H9 (cell line): Measurements from ENCODE around the gene GTPBP4. TPM values are rescaled to one million over a fixed set of nuclear protein-coding genes. Genes with fewer than 3 reads are reported as not detected.

ENCODE experiments used
- DNase-seq: peaks from one replicate; pipeline ENCODE4 v3.0.0-alpha.2; 2017
- H2AFZ ChIP-seq: one replicate; pipeline ENCODE4 v1.6.1; 2013; ENCODE audit warnings: mild to moderate bottlenecking, low read length, control low read depth, moderate library complexity
- H2AK5ac ChIP-seq: 2 replicates; pipeline ENCODE4 v1.6.1; 2013; ENCODE audit warnings: low read length, control low read depth, mixed read lengths; ENCODE audit not compliant: insufficient read length
- H2BK120ac ChIP-seq: one replicate; pipeline ENCODE4 v1.6.1; 2013; ENCODE audit warnings: low read depth, mild to moderate bottlenecking, low read length, control low read depth, inconsistent platforms; ENCODE audit not compliant: poor library complexity, severe bottlenecking
- H2BK12ac ChIP-seq: 2 replicates; pipeline ENCODE4 v1.6.1; 2013; ENCODE audit warnings: low read length, control low read depth, mixed read lengths, low read depth; ENCODE audit not compliant: insufficient read length
- H2BK15ac ChIP-seq: 2 replicates; pipeline ENCODE4 v1.6.1; 2013; ENCODE audit warnings: low read depth, low read length, control low read depth
- H2BK20ac ChIP-seq: one replicate; pipeline ENCODE4 v1.6.1; 2013; ENCODE audit warnings: low read depth, mild to moderate bottlenecking, low read length, control low read depth, inconsistent platforms; ENCODE audit not compliant: poor library complexity, severe bottlenecking
- H2BK5ac ChIP-seq: 2 replicates; pipeline ENCODE4 v1.6.1; 2013; ENCODE audit warnings: low read length, control low read depth, mixed read lengths; ENCODE audit not compliant: insufficient read length
- H3K14ac ChIP-seq: 2 replicates; pipeline ENCODE4 v1.6.1; 2013; ENCODE audit warnings: low read length, control low read depth; ENCODE audit not compliant: insufficient read depth
- H3K18ac ChIP-seq: 2 replicates; pipeline ENCODE4 v1.6.1; 2013; ENCODE audit warnings: low read depth, mild to moderate bottlenecking, mixed read lengths, low read length, control low read depth; ENCODE audit not compliant: insufficient read length
- H3K23ac ChIP-seq: 2 replicates; pipeline ENCODE4 v1.6.1; 2013; ENCODE audit warnings: low read length, control low read depth, mixed read lengths, low read depth; ENCODE audit not compliant: insufficient read length
- H3K23me2 ChIP-seq: 2 replicates; pipeline ENCODE4 v1.6.1; 2013; ENCODE audit warnings: low read depth, mild to moderate bottlenecking, mixed read lengths, low read length, control low read depth; ENCODE audit not compliant: insufficient read length, poor library complexity, severe bottlenecking
- H3K27ac ChIP-seq: 2 replicates; pipeline ENCODE4 v1.5.1; 2013; ENCODE audit warnings: low read length, control low read depth, mixed read lengths, low read depth; ENCODE audit not compliant: insufficient read length
- H3K27me3 ChIP-seq: 2 replicates; pipeline ENCODE4 v1.6.1; 2013; ENCODE audit warnings: low read length, control low read depth, inconsistent platforms; ENCODE audit not compliant: insufficient read depth
- H3K4ac ChIP-seq: 2 replicates; pipeline ENCODE4 v1.6.1; 2013; ENCODE audit warnings: low read depth, mild to moderate bottlenecking, control low read depth, inconsistent platforms, low read length, moderate library complexity
- H3K4me1 ChIP-seq: 2 replicates; pipeline ENCODE4 v1.6.1; 2013; ENCODE audit warnings: low read length, control low read depth, inconsistent platforms; ENCODE audit not compliant: insufficient read depth
- H3K4me2 ChIP-seq: 2 replicates; pipeline ENCODE4 v1.6.1; 2013; ENCODE audit warnings: low read length, control low read depth, mixed read lengths; ENCODE audit not compliant: insufficient read length, insufficient read depth
- H3K56ac ChIP-seq: 2 replicates; pipeline ENCODE4 v1.6.1; 2013; ENCODE audit warnings: low read depth, mild to moderate bottlenecking, mixed read lengths, low read length, control low read depth; ENCODE audit not compliant: insufficient read length
- H3K79me1 ChIP-seq: 2 replicates; pipeline ENCODE4 v1.6.1; 2013; ENCODE audit warnings: low read depth, mild to moderate bottlenecking, moderate library complexity, low read length, control low read depth, inconsistent platforms; ENCODE audit not compliant: insufficient read depth, poor library complexity, severe bottlenecking
- H3K79me2 ChIP-seq: 2 replicates; pipeline ENCODE4 v1.6.1; 2013; ENCODE audit warnings: low read length, control low read depth, inconsistent platforms; ENCODE audit not compliant: insufficient read depth
- H3K9ac ChIP-seq: 2 replicates; pipeline ENCODE4 v1.6.1; 2013; ENCODE audit warnings: low read length, control low read depth, mixed read lengths; ENCODE audit not compliant: insufficient read length; ENCODE audit errors: extremely low read depth
- H3K9me3 ChIP-seq: one replicate; pipeline ENCODE4 v1.6.1; 2013; ENCODE audit warnings: low read depth, low read length, inconsistent platforms; ENCODE audit not compliant: control insufficient read depth
- H3T11ph ChIP-seq: one replicate; pipeline ENCODE4 v1.6.1; 2013; ENCODE audit warnings: mild to moderate bottlenecking, low read length, control low read depth, inconsistent platforms
- H4K20me1 ChIP-seq: one replicate; pipeline ENCODE4 v1.6.1; 2013; ENCODE audit not compliant: control insufficient read depth, insufficient read length, insufficient read depth
- H4K5ac ChIP-seq: 2 replicates; pipeline ENCODE4 v1.6.1; 2013; ENCODE audit warnings: low read depth, mild to moderate bottlenecking, mixed read lengths, low read length, control low read depth; ENCODE audit not compliant: insufficient read length
- H4K8ac ChIP-seq: replicated peaks from 2 replicates; pipeline ENCODE4 v1.6.1; 2013; ENCODE audit warnings: low read length, control low read depth, mixed read lengths, low read depth; ENCODE audit not compliant: insufficient read length
- H4K91ac ChIP-seq: 2 replicates; pipeline ENCODE4 v1.6.1; 2013; ENCODE audit warnings: low read depth, mild to moderate bottlenecking, moderate library complexity, mixed read lengths, low read length, control low read depth; ENCODE audit not compliant: insufficient read length
- H3K27ac Mint-ChIP-seq, 3 experiments: 2 replicates in 2 of 3; 3 replicates in 1 of 3; pipeline ENCODE4 v1.8.0; 2020 to 2021; ENCODE audit warnings: mixed read lengths in 3 of 3, mild to moderate bottlenecking in 1 of 3, moderate library complexity in 1 of 3
- H3K27me3 Mint-ChIP-seq: 2 replicates; pipeline ENCODE4 v1.8.0; 2021; ENCODE audit warnings: low read depth, mild to moderate bottlenecking, moderate library complexity, mixed read lengths
- H3K36me3 Mint-ChIP-seq, 3 experiments: 2 replicates in 2 of 3; 3 replicates in 1 of 3; pipeline ENCODE4 v1.8.0; 2020 to 2021; ENCODE audit warnings: low read depth in 3 of 3, mixed read lengths in 3 of 3; ENCODE audit not compliant: insufficient read depth in 1 of 3
- H3K4me1 Mint-ChIP-seq, 2 experiments: 2 replicates each; pipeline ENCODE4 v1.8.0; 2020; ENCODE audit warnings: mixed read lengths in 2 of 2
- H3K4me3 Mint-ChIP-seq, 2 experiments: 2 replicates in 1 of 2; 3 replicates in 1 of 2; pipeline ENCODE4 v1.8.0; 2020 to 2021; ENCODE audit warnings: mild to moderate bottlenecking in 2 of 2, mixed read lengths in 2 of 2, moderate library complexity in 1 of 2
- H3K9me3 Mint-ChIP-seq, 2 experiments: 2 replicates in 1 of 2; 3 replicates in 1 of 2; pipeline ENCODE4 v1.8.0; 2020; ENCODE audit warnings: mild to moderate bottlenecking in 2 of 2, mixed read lengths in 2 of 2, moderate library complexity in 1 of 2
- CTCF ChIP-seq: fragments of 200-600 bp; sonication (generic); conservative IDR thresholded peaks from 3 replicates; pipeline ENCODE4 v1.8.0; 2021; ENCODE audit warnings: antibody characterized with exemption, mild to moderate bottlenecking
- WGBS: extraction: QIAGEN DNeasy Blood & Tissue Kit; methylation state at CpG from one replicate; pipeline ENCODE4 v1.1.7; 2013; ENCODE audit warnings: missing lambda C conversion rate, low lambda C conversion rate, mixed read lengths; ENCODE audit not compliant: insufficient read length; ENCODE audit errors: extremely low coverage; 5-methylcytosine and 5-hydroxymethylcytosine counted together
- total RNA-seq: library from RNA; stranded (reverse); gene quantifications from 2 replicates; pipeline ENCODE4 v1.2.1, GENCODE V29; 2021

GTPBP4 gene
- total RNA-seq, 1 experiment from 2014 or later, result 134 TPM

GRCh38 chr10:947881-948280, 40.4 kb upstream of the GTPBP4 start:
- H3K4me1 Mint-ChIP-seq, result peaks cover 10% of the 10 kb centered on the region in 2 experiments
- no peak overlapping the region for H2BK15ac ChIP-seq
- H3K14ac ChIP-seq, result no peak overlapping the region
- no peak overlapping the region for H3K27ac ChIP-seq
- no peak overlapping the region for H3K18ac ChIP-seq
- H3K23ac ChIP-seq, result no peak overlapping the region
- H4K20me1 ChIP-seq, result no peaks in the 10 kb centered on the region
- no peak for TF ChIP-seq CTCF
- no CpG with 5 or more reads among the region's 10 CpGs for WGBS
- no peak overlapping the region for H2BK12ac ChIP-seq
- H3K9me3 Mint-ChIP-seq, result no peaks in the 10 kb centered on the region
- no peak for DNase-seq
- H4K5ac ChIP-seq, result no peak overlapping the region
- no peaks in the 10 kb centered on the region for H3K27me3 ChIP-seq
- H3K56ac ChIP-seq, result no peak overlapping the region
- H2AK5ac ChIP-seq, result no peak overlapping the region
- no peaks in the 10 kb centered on the region for H3K9me3 ChIP-seq
- H2BK20ac ChIP-seq, result no peak overlapping the region
- H3K27ac Mint-ChIP-seq, result no peak overlapping the region
- no peaks in the 10 kb centered on the region for H3K79me1 ChIP-seq
- no peaks in the 10 kb centered on the region for H3K4me1 ChIP-seq
- H2BK5ac ChIP-seq, result no peak overlapping the region
- no peak overlapping the region for H3K4me2 ChIP-seq
- peaks cover 20% of the 10 kb centered on the region for H3K27me3 Mint-ChIP-seq
- no peak overlapping the region for H3T11ph ChIP-seq
- no peak overlapping the region for H3K4ac ChIP-seq
- no peaks in the 10 kb centered on the region for H3K79me2 ChIP-seq
- H3K9ac ChIP-seq, result no peak overlapping the region
- H2AFZ ChIP-seq, result no peak overlapping the region
- H3K36me3 Mint-ChIP-seq, result no peaks in the 10 kb centered on the region
- no peak overlapping the region for H2BK120ac ChIP-seq
- H3K23me2 ChIP-seq, result no peaks in the 10 kb centered on the region
- no peak overlapping the region for H3K4me3 Mint-ChIP-seq
- H4K8ac ChIP-seq, result no peak overlapping the region
- H4K91ac ChIP-seq, result no peak overlapping the region
